ENCODE data around the gene PPP3R1.

Gene PPP3R1

GRCh38 chr2:68252400-68253218, at the start of gene PPP3R1:
Gene PPP3R1, minus strand, starts transcription at chr2:68252532. Its CDS starts 405 bp downstream, at chr2:68252127.
- DNase-seq, result peak; percentile 94

GRCh38 chr2:68295516-68295915, 43.2 kb upstream of the PPP3R1 start:
- no peak for DNase-seq

- DNase-seq, result no peak
These were observed 42.6 kb upstream of the PPP3R1 start for GRCh38 chr2:68294913-68295312.

- no peak for DNase-seq
These were observed 41.9 kb upstream of the PPP3R1 start for GRCh38 chr2:68294187-68294586.

GRCh38 chr2:68293755-68294154, 41.4 kb upstream of the PPP3R1 start:
- DNase-seq, result no peak

GRCh38 chr2:68293024-68293423, 40.7 kb upstream of the PPP3R1 start:
- no peak for DNase-seq

- no peak for DNase-seq
These were observed 39.9 kb upstream of the PPP3R1 start for GRCh38 chr2:68292108-68292710.

- DNase-seq, result no peak
These were observed 39.0 kb upstream of the PPP3R1 start for GRCh38 chr2:68291314-68291713.

- DNase-seq, result no peak
These were observed 38.6 kb upstream of the PPP3R1 start for GRCh38 chr2:68290901-68291300.

GRCh38 chr2:68287580-68288441, 35.5 kb upstream of the PPP3R1 start:
- DNase-seq, result no peak

- no peak for DNase-seq
These were observed 32.6 kb upstream of the PPP3R1 start for GRCh38 chr2:68284896-68285295.

GRCh38 chr2:68283419-68283812, 31.1 kb upstream of the PPP3R1 start:
- DNase-seq, result no peak

GRCh38 chr2:68282811-68283418, 30.6 kb upstream of the PPP3R1 start:
- no peak for DNase-seq

- DNase-seq, result no peak
These were observed 28.5 kb upstream of the PPP3R1 start for GRCh38 chr2:68280796-68281195.

GRCh38 chr2:68280348-68280747, 28.0 kb upstream of the PPP3R1 start:
- no peak for DNase-seq

- DNase-seq, result no peak
These were observed 27.4 kb upstream of the PPP3R1 start for GRCh38 chr2:68279691-68280090.

GRCh38 chr2:68278169-68278568, 25.8 kb upstream of the PPP3R1 start:
- no peak for DNase-seq

GRCh38 chr2:68274022-68274421, 21.7 kb upstream of the PPP3R1 start:
- no peak for DNase-seq

- no peak for DNase-seq
These were observed 20.1 kb upstream of the PPP3R1 start for GRCh38 chr2:68272246-68272994.

- DNase-seq, result no peak
These were observed 14.3 kb upstream of the PPP3R1 start for GRCh38 chr2:68266655-68267054.

- DNase-seq, result no peak
These were observed 11.3 kb upstream of the PPP3R1 start for GRCh38 chr2:68263632-68264031.

GRCh38 chr2:68258851-68259250, 6.5 kb upstream of the PPP3R1 start:
- DNase-seq, result no peak

- no peak for DNase-seq
These were observed 3.7 kb upstream of the PPP3R1 start for GRCh38 chr2:68256093-68256450.
